ENCODE measurements around the gene SERGEF. TPM values are rescaled to one million over a fixed set of nuclear protein-coding genes. Genes with fewer than 3 reads are reported as not detected.

SERGEF gene
- total and polyA plus RNA-seq, 11 donors = 11.6 to 55.0 (median 22.1) TPM

- Histone ChIP-seq H3K4me1 (peaks cover 0 to 18% (median 6%) of the 10 kb centered on the region in 12 donors), H3K36me3 (peaks cover 0 to 5% (median 2%) of the 10 kb centered on the region in 9 donors), H3K4me3 (peak overlapping the region in 4 of 12 donors; percentile 68 to 85 (median 79)), H3K27ac (peak overlapping the region in 2 of 12 donors; percentile 80 to 83), H3K27me3 (no peaks in the 10 kb centered on the region), H3K9me3 (peaks cover 0 to 6% (median 0%) of the 10 kb centered on the region in 12 donors)
- 85 to 91% (median 89%) methylated on average over 8 of the region's 8 CpGs for WGBS, 4 donors
- DNase-seq = peak in 2 of 5 donors; percentile 6 to 19
- intact Hi-C loops (cut with DNase I) = loop anchor here in 8 of 10 donors (2.0 to 10.0 kb wide), 3 partner anchors 91 to 95 kb away; partner anchors contain the start of gene SAAL1 (in 6 of the 8)
- TF ChIP-seq POLR2A (IDR thresholded peaks at IDR 0.05) = no peak
- TF ChIP-seq CTCF (IDR thresholded peaks at IDR 0.05) = no peak
- ATAC-seq = no peak
Observed at GRCh38 chr11:18011633-18012032, 1.2 kb downstream of the SERGEF start.

DNA sequence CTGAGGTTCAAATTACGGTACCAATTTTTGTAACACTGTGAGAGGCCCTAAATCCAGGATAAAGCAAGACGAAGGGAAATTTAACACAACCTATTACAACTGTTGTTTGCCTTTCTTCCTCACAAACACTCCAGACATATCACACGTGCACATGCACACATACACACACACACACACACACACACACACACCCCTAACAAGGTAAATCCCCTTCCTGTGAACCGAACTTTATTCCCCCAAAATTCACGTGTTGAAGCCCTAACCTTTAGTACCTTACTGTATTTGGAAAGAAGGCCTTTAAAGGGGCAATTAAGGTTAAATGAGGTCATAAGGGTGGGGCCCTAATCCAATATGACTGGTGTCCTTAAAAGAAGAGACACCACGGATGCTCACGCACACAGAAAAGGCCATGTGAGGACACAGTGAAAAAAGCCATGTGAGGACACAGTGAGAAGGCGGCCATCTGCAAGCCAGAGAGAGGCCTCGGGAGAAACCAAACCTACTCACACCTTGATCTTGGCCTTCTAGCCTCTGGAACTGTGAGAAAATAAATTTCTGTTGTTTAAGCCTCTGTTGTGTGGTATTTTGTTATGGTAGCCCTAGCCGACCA lies 1.8 kb downstream of the SERGEF start:
- TF ChIP-seq CTCF (IDR thresholded peaks at IDR 0.05) = no peak
- TF ChIP-seq POLR2A (IDR thresholded peaks at IDR 0.05) = no peak
- 89 to 92% (median 91%) methylated on average over 10 of the region's 10 CpGs for WGBS, 4 donors
- H3K4me3 ChIP-seq = no peak overlapping the region
- intact Hi-C loops (cut with DNase I) = loop anchor here in 7 of 10 donors (5.0 to 10.0 kb wide), 2 partner anchors 91 to 94 kb away; partner anchors contain the start of gene SAAL1 (in 5 of the 7)
- H3K27ac ChIP-seq = no peak overlapping the region
- no peaks in the 10 kb centered on the region for H3K27me3 ChIP-seq
- no peak for DNase-seq
- H3K36me3 ChIP-seq = peaks cover 0 to 10% (median 8%) of the 10 kb centered on the region in 9 donors
- peaks cover 0 to 6% (median 0%) of the 10 kb centered on the region in 12 donors for H3K9me3 ChIP-seq
- no peak for ATAC-seq
- H3K4me1 ChIP-seq = peaks cover 0 to 18% (median 6%) of the 10 kb centered on the region in 12 donors

DNA sequence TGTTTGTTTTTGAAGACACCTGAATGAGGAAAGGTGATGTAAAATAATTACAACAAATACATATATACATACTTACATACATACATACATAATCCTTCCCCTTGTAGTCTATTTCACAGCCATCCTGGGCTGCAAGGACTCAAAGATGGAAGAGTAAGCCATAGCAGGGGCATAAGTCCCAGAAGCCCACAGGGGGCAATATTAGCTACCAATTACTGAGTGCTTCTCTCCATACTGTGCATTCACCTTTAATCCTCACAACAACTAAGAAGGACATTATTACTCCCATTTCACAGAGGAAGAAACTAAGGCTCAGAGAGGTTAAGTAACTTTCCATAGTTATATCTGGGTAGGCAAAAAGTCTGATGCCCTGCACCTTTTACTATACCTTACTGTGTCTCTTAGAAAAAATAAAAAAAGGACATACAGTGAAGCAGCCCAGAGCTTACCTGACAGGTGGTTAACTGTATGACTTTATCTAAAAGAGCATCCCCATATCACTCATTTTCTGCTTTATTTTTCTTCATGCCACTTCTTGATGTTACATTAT lies 2.7 kb downstream of the SERGEF start:
- H3K36me3 ChIP-seq = peaks cover 0 to 19% (median 16%) of the 10 kb centered on the region in 9 donors
- no peaks in the 10 kb centered on the region for H3K27me3 ChIP-seq
- H3K4me1 ChIP-seq = peaks cover 0 to 18% (median 6%) of the 10 kb centered on the region in 12 donors
- DNase-seq (no peak), ATAC-seq (no peak)
- peaks cover 0 to 6% (median 0%) of the 10 kb centered on the region in 12 donors for H3K9me3 ChIP-seq
- TF ChIP-seq CTCF (IDR thresholded peaks at IDR 0.05) = no peak
- TF ChIP-seq POLR2A (IDR thresholded peaks at IDR 0.05) = no peak
- intact Hi-C loops (cut with DNase I) = loop anchor here in 7 of 10 donors (5.0 to 10.0 kb wide), 2 partner anchors 92 to 95 kb away; partner anchors contain the start of gene SAAL1 (in 5 of the 7)
- no peak overlapping the region for H3K27ac ChIP-seq
- H3K4me3 ChIP-seq = no peak overlapping the region

- no peaks in the 10 kb centered on the region for H3K9me3 ChIP-seq
- DNase-seq (no peak), ATAC-seq (no peak)
- no peak overlapping the region for H3K4me3 ChIP-seq
- TF ChIP-seq CTCF (IDR thresholded peaks at IDR 0.05) = no peak
- TF ChIP-seq POLR2A (IDR thresholded peaks at IDR 0.05) = no peak
- 87 to 92% (median 87%) methylated on average over 4 of the region's 4 CpGs for WGBS, 4 donors
- H3K4me1 ChIP-seq = no peaks in the 10 kb centered on the region
- peaks cover 0 to 65% (median 59%) of the 10 kb centered on the region in 9 donors for H3K36me3 ChIP-seq
- intact Hi-C loops (cut with DNase I) = no loop called here
- H3K27me3 ChIP-seq = no peaks in the 10 kb centered on the region
- no peak overlapping the region for H3K27ac ChIP-seq
Observed at GRCh38 chr11:18005376-18006129, 7.3 kb downstream of the SERGEF start.

Measured in heart left ventricle (tissue), 16 donors.